Cortex of kidney (tissue), 1 donor: ENCODE results near the gene STARD3.

Experiments used
- DNase-seq: peaks from one replicate; lab custom pipeline; 2025; lab: John Stamatoyannopoulos, UW

STARD3 gene

DNA sequence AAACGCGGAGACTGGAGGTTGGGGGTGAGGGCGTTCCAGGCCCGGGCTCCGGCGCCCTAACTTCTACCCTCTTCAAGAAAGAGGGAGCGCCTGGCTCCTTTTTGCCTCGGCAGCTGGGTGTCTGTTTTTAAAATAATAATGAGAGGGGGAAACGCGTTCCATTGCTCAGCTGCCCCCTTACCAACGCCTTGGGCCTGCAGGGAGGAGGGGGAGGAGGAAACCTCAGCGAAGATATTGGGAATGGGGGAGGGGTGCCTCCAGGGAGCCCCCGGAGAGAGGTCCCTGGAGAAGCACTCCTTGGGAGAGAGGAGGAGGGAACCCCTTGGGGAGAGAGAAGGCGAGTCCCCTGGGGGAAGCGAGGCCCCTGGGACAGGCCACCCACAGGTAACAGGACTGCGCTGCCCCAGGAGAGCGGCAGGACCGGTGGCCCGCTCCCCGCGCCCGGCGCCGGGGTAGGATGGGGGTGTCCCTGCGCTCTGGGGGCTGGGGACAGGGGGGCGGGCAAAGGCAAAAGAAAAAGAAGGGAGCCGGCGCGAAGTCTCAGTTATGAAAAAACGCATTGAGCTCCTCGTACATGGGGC is 31.9 kb upstream of the STARD3 start:
- DNase-seq = no peak

DNA sequence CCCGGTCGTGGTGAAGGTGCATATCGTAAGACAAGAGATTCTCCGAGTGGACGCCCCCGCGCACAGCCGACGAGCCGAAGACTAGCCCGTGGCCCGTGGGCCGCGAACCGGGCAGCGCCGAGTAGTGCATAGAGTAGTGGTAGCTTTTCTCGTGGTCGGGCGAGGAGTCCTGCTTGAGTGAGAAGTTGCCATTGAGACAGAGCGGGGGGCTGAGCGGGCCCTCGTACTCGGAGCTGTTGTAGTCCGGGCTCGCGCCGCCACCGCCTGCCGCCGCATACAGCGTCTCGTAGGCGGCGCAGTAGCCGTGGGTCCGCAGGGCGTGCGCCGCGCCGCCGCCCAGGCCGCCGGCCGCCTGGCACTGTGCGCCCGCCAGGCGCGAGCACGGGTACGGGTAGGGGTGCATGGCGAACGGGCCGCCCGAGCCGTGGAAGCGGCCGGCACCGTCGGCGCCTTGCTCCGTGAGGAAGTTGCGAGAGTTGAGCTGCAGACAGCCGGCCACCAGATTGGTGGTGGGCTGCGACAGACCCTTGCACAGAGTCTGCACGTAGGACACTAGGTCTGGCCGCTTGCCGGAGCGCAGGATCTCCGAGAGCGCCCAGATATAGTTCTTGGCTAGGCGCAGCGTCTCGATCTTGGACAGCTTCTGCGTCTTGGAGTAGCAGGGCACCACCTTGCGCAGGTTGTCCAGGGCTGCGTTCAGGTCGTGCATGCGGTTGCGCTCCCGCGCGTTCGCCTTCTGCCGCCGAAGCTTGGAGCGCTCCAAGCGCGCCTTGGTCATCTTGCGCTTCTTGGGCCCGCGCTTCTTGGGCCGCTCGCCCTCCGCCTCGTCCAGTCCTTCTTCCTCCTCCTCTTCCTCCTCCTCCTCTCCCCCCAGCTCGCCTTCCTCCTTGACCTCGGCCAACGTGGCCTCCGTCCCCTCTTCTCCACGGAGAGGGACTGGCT is 31.2 kb upstream of the STARD3 start:
- no peak for DNase-seq

DNA sequence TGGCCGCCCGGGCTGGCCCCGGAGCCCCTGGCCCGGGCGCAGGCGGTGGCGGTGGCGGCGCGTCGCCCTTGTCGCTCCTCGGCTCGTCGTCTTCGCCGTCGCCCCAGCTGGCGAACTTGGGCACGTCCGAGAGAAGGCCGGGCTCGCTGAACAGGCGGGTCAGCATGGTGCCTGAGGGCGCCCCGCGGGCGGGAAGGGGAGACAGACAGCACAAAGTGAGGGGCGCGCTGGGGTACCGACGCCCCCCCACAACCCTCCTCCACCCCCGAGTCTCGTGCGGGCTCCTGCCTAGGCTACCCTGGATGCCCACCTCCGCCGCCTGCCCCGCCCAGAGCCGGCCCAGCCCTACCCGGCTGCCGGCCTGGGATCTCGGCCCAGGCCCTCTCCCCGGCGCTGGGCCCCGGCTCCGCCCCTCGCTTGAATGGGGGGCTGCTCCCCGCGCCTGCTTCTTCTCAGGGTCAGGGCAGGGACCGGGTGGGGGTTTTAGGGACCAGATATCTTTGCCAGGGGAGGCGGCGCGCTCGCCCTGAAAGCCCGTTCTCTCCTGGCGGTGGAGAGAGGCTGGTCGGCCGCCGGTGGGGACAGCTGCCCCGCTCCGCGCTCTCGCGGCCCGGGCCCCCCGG is 30.4 kb upstream of the STARD3 start:
- DNase-seq = no peak

DNA sequence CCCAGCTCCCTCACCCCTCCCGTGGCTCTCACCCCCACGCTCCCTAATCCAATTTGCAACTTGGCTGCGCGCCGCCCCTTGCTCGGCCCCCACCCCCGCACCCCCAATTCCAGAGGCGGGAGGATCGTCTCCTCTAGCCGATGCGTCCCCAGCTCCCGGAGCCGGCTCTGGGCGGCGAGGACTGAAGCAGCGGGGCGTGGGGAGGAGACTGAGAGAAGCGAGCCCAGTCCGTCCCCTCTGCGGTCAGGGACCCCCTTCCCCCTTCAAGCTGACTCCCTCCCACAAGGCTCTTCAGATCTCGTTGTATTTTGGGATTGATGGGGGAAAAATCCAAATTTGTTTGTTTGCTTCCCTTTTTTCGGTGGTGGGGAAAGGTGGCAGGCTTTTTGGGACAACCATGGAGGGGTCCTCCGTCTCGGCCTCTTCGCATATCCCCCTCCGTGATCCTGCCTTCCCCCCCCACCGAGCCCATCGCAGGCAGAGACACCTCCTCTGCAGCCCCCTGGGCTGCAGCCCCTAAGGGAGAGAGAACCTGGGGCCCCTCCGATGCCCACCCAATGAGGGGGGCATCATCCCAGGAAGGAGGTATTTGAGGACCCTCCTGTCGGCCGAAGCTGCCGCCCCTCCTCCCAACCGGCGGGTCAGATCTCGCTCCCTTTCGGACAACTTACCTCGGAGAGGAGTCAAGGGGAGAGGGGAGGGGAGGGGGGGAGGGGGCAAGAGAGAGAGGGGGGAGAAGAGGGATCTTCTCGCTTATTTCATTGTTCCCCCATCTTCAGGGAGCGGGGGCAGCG is 29.7 kb upstream of the STARD3 start:
- DNase-seq = no peak

DNA sequence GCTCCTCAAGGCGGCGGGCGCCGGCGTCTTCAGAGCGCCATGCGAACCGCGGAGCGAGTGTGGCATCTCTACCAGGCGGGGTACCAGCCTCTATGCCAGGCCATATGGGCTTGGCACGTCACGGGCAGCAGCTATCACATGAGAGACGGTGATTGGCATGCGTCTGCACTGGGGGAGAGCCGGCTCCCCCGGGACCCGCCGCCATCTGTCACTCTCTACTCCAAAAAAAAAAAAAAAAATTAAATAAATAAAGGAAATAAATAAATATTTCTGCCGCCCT is 29.2 kb upstream of the STARD3 start, which contains the start of gene NEUROD2:
TSS of gene NEUROD2 (minus strand) at position 70 of the 280 bp plus-strand sequence. CDS start 1,321 bp downstream, outside the sequence.
- no peak for DNase-seq

DNA sequence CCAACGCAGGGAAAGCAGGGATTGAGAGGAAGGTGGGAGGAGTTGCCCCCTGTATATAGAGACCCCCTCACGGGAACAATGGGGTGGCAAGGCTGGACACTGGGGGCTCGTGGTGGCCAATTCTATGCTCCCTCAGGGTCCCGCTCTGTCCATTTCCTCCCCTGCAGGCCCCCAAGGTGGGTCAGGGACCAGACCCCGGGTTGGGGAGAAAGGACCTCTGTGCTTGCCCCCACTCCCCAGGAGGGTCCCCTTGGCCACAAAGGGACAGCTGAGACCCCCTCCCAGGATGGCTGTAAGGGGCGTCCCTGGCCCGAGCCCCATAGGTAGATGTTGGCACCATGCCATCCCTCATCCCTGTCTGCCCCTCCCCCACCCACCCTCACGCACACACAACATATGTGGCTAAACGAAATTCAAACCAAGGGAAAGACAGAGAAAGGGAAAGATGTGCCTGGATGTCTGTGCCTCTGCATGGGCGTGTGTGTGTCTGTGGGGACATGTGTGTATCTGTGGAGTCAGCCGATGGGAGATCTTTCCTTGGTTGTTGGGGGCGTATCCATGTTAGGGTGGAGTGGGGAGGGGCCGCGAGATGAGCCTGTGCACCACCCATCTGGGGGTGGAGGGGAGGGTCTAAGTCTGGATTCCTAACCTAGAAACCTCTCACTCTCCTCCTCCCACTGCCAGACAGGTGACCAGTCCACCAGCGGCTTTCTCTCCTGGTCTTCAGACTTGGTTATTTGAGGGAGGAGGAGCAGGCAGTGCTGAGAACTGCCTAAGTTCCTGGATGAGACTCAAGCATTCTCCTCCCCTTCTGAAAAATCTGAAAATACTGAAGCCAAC is 28.6 kb upstream of the STARD3 start:
- DNase-seq = no peak

DNA sequence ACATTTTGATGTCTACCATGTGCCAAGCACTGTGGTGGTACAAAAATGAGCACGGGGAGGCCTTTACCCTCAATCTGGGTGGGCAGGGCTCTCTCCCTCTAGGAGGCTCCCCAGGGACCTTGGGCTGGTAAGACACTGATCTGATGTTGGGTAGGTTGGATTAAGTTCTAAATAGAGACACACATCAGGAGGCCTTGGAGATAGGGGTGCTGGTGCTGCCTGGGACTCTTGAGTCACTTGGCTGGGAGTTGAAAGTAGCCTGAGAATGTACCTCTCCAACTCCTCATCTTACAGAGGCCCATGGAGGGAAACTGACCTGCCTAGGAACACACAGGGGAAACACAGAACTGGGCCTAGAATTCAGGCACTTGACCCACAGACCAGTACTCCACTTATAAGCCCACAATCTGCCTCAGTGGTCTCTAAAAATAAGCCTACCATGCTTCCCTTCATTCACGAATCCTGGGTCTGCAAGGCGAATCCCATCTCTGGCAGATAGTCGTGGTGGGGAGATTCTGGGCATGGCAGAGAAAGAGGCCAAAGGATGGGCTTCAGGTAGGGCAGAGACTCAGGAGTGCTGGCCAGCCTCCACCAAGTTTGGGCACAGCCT is 27.4 kb upstream of the STARD3 start:
- DNase-seq = no peak

DNA sequence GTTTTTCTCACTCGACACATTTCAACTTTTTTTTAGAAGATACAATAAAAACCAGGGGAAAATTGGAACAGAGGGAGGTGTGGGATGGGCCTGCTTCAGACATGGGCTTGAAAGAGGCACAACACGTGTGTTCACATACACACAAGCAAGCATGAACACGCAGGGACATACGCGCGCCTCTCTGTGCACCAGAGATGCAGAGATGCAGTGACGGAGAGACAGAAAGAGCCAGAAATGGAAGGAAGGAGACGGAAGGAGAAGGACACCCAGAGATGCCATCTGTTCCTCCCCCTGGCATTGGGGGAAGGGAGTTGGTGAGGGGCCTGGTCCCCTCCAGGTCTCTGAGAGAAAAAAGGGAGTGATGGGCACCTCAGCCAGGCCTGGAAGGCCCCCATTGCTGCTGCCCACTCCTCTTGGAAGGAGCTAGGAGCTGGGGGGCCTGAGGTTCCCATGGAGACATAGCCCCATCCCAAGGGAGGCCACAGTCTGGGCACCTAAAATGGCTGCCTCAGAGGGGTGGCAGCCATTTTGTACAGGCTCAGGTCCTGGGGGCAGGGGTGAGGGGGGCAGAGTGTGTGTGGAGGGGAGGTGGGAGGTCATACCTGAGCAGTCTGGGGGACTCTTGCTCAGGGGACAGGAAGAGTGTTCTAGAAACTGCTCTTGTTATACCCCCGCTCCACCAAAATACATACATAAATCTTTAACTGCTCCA is 25.4 kb upstream of the STARD3 start:
- DNase-seq = no peak

DNA sequence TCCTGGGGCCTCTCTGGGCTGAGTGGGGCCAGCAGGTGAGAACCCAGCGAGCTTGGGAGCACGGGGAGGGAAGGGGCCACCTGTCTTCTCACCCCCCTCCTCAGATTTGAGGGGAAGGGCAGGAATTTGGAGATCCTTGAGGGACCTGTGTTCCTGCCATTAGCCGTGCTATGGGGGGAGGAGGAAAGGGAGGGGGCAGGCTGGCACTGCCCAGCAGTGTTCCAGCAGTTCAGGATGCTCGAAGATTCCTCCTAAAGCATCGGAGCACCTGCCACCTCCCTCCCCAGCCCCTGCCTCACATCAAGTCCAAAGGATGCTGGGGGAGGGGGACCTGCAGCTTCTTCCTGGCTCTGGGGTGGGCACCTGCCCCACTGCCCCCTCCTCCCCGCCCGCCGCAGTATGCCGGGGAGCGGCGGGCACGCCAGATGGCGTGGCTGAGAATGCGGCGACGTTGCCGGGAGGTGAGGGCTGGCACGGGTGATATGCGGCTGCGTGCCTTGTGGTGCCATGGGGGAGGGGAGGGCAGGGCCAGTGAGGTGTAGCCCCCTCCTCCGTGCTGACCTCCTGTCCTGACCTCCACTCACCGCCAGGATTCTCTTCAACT is 24.6 kb upstream of the STARD3 start:
- DNase-seq = no peak

DNA sequence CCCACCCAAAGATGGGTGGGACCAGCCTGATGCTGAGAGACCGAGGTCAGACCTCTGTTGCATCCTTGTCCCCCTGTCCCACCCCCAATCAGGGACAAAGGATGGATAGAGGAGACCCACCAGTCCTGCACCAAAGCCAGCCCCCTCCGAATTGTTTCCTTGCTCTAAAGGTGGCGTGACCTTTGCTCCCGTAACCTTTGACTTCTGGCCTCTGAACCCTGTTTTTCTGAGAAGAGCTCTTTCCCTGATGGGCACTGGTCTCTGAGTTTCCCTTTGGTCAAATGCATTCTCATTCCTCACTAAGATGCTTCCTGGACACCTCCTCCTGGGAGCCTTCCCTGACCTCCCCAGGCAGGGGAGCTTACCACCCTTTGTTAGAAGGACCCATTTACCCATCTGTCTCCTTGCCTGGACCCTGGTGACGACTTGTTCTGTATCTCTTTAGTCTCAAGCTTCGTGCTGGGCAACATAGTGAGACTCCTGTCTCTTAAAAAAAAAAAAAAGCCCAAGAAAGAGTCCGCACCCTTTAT is 23.9 kb upstream of the STARD3 start:
- no peak for DNase-seq

DNA sequence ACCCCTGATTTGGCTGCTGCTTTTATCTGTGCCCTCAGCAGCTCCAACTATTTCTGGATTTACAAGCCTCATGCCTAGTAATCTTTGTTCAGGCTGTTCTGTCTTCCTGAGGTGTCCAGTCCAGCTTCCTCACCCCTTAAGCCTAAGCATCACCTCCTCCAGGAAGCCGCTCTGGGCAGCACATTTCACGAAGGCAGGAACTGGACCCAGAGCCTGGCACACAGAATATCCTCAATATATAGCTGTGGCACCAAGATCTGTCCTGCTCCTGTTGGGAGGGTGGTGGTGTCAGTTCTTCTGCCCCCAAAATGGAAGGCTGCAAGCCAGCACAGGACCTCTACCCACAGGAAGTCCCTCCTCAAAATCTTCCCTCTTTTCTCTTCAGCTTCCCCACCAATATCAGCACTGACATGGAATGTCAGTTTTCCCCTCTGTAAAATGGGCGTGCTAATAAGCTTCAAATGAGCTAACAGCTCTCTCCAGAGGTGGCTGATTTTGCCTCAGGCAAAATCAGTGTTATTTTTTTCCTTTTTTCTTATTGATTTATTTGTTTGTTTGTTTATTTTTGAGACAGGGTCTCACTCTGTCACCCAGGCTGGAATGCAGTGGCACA is 22.3 kb upstream of the STARD3 start:
- DNase-seq = no peak

DNA sequence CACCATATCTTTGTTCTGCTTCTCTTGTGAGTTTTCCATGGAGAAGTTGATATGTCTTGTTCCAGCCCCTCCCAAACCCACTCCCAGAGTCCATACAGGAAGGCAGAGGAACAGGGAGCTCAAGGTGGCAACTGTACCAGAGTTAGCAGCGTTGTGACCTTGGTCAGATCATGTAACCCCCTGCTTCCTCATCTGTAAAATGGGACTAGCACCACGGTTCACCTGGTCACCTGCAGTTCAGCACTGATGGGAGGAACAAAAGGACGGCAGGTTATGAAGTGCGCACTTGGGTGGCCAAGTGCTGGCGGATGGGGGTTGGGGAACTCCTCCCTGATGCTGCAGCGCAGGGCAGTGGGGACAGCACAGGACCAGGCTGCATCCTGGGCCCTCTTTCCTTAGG is 21.5 kb upstream of the STARD3 start:
- DNase-seq = no peak

DNA sequence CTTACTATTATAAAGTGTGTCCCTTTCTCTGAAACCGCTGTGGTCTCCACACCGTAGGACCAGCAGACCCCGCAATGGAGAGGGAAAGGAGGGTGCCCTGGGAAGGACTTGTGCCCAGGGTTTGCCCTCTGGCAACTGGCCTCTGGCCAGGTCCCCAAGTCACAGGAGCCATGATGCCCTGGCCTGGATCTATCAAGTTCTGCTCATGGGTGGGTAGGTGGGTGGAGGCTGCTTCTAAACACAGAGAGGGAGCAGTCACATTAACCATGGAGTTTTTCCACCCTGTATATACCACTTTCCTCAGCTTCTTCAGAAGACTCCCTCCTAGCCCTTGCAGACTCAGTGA is 19.9 kb upstream of the STARD3 start:
- DNase-seq = no peak

DNA sequence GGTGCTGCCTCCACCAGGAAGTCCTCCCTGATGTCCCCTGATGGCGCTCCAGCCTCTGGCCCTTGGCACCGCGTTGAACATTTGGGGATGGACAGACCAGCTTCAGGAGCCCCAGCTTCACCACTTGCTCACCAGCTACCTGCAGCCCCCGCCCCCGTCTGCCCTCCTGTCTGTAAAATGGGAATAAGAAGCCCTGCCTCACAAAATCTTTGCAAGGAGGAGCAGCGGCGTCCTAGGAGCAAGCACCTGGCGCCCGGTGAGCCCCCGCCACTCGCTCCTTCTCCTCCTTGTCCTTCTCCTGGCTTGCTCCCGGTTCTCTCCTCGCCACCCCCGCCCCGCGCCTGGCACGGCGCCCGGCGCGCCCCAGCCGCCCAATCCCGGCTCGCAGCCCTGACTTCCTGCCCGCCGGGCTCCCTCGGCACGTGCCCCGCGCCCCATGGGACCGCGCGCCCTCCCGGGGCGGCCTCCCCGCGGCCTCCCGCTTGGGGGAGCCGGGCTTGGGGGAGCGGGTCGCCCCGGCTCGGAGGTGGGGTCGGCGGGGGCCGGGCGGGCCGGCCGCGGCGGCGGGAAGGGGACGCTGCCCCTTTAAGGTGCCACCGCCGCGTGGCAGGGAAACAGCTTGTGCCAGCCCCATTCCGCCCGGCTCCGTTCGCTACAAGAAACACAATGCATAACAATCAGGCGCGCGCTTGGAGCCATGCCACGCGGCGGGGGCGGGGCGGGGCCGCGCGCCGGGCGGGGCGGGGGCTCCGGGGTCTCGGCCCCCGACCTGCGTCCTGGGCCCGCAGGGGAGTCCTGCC is 19.3 kb upstream of the STARD3 start:
- no peak for DNase-seq

DNA sequence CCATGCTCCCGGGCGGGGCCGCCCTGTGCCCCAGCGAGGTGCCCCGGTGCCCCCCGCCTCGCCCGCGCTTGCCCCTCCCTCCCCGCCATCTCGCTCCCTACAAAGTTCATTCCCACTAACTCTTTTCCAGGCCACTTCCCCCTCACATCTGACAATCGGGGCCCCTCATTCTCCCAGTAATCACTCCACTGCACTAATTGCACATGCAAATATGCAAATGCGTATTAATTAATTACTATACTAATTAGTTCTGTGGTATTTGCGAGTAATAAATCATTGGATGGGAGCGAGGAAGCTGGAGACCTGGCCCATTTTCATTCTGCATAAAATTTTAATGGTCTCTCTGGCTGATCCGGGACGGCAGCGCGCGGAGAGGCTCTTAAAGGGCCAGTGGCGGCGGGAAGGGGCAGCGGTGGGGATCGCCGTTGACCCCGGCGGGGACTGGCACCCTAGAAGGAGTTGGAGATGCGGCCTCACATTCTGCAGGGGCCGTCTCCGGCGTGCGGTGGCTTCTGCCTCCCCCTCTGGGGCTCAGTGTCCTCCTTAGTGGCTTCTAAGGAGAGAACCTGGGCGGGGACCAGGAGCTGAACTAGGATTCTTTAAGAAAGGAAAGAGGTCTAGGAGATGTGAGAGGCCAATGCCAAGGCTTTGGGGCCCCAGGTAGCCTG is 18.6 kb upstream of the STARD3 start:
- no peak for DNase-seq

DNA sequence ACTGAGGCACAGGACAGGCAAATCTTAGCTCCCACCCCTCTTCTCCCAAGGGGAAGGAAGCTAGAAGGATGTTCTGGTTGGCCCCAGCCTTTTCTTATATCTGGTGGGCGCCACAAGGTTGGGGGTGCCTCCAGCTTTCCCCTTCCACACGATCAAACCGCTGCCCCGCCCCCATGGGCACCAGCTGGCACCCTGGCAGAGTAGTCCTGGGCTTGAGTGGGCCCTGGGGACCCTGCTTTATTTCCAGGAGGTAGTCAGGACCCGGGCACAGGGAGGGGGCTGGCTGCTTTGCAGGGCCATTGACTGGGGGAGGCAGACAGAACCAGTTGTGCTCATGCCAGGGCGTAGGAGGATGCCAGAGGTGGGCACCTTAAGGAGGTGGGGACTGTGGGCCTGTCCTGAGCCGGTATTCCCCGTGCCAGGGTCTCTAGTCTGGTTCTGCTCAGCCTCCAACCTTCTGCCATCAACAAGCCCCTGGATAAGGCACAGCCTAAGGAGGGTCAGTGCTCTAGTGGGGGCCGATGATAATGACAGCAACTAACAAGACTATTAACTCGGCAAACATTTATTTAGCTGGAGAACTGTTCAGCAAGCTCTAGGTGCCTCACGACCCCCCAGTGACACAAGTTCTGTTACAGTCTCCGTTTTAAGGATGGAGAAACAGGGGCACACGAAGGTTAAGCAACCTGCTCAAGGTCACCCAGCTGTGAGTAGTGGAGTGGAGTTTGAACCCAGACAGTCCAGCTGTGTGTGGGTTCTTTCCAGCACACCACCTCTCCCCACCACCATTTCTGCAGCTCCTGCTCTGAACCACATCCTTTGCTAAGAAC is 17.8 kb upstream of the STARD3 start:
- no peak for DNase-seq

DNA sequence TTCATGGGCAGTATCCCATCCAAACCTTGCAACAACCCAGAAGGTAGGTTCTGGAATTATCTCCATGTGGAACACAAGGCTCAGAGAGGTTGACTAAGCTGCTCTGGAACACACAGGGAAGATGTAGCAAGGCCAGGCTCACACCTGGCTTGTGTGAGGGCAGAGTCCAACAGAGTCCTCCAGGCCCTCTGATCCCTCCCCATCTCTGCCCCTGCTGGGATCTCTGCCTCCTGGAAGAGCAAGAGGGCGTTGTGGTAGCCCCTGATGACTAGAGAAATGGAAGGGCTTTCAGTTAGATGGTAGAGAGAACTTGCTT is 17.2 kb upstream of the STARD3 start:
- DNase-seq = no peak
